Neural crest cell (in vitro differentiated cells): ENCODE measurements around the gene CFHR2. TPM values are rescaled to one million over a fixed set of nuclear protein-coding genes. Genes with fewer than 3 reads are reported as not detected.
"Not testable (repeated sequence)": the region's sequence is repeated elsewhere in the genome, so short reads cannot be mapped to it uniquely, and the experiment has no call there.

ENCODE experiments used
- DNase-seq: peaks from one replicate; pipeline ENCODE4 v3.0.0; 2021; ENCODE audit warnings: low read depth, mixed read lengths, low spot score
- H3K27ac Mint-ChIP-seq: one replicate; pipeline ENCODE4 v1.8.0; 2021; ENCODE audit warnings: mild to moderate bottlenecking, mixed read lengths; ENCODE audit not compliant: unreplicated experiment
- H3K27me3 Mint-ChIP-seq: 2 replicates; pipeline ENCODE4 v1.8.0; 2021; ENCODE audit warnings: low read depth, mild to moderate bottlenecking, mixed read lengths
- H3K36me3 Mint-ChIP-seq: 2 replicates; pipeline ENCODE4 v1.8.0; 2021; ENCODE audit warnings: low read depth, mild to moderate bottlenecking, mixed read lengths
- H3K4me1 Mint-ChIP-seq: 2 replicates; pipeline ENCODE4 v1.8.0; 2021; ENCODE audit warnings: mixed read lengths
- H3K4me3 Mint-ChIP-seq: one replicate; pipeline ENCODE4 v1.8.0; 2021; ENCODE audit warnings: mild to moderate bottlenecking, mixed read lengths
- H3K9me3 Mint-ChIP-seq: 2 replicates; pipeline ENCODE4 v1.8.0; 2021; ENCODE audit warnings: mixed read lengths
- total RNA-seq: library from RNA; stranded (reverse); gene quantifications from 2 replicates; pipeline ENCODE4 v1.2.1, GENCODE V29; 2021
- TF ChIP-seq, protein P1 (sequence below): fragments of 200-600 bp; sonication (generic); conservative IDR thresholded peaks from 2 replicates; pipeline ENCODE4 v1.5.0; 2021; ENCODE audit warnings: antibody characterized with exemption, mild to moderate bottlenecking

CFHR2 gene
- total RNA-seq, 1 donor from 2014 or later: not detected

DNA sequence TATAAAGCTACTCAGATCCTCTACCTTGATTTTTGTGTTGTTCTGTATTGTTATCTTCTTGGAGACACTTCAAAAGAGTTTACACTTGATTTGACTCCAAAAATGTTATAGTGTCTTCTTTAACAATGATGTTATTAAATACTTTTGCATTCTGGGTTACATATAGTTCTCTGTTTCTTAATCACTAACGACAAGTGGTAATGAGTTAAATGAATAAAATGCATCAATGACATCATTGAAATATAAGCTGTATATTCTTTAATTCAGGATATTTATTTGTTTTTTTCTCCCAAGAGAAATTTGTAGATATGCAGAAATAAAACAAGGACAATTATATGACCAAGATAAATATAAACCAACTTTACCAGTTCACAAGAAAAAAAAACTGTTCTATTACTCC lies 26.6 kb downstream of the CFHR2 start:
- no peak for DNase-seq
- Mint-ChIP-seq H3K27me3 (no peaks in the 10 kb centered on the region), H3K9me3 (no peaks in the 10 kb centered on the region), H3K36me3 (no peaks in the 10 kb centered on the region), H3K4me1 (no peaks in the 10 kb centered on the region), H3K4me3 (no peak overlapping the region), H3K27ac (no peak overlapping the region)
- TF ChIP-seq, protein P1, sequence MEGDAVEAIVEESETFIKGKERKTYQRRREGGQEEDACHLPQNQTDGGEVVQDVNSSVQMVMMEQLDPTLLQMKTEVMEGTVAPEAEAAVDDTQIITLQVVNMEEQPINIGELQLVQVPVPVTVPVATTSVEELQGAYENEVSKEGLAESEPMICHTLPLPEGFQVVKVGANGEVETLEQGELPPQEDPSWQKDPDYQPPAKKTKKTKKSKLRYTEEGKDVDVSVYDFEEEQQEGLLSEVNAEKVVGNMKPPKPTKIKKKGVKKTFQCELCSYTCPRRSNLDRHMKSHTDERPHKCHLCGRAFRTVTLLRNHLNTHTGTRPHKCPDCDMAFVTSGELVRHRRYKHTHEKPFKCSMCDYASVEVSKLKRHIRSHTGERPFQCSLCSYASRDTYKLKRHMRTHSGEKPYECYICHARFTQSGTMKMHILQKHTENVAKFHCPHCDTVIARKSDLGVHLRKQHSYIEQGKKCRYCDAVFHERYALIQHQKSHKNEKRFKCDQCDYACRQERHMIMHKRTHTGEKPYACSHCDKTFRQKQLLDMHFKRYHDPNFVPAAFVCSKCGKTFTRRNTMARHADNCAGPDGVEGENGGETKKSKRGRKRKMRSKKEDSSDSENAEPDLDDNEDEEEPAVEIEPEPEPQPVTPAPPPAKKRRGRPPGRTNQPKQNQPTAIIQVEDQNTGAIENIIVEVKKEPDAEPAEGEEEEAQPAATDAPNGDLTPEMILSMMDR: no peak

DNA sequence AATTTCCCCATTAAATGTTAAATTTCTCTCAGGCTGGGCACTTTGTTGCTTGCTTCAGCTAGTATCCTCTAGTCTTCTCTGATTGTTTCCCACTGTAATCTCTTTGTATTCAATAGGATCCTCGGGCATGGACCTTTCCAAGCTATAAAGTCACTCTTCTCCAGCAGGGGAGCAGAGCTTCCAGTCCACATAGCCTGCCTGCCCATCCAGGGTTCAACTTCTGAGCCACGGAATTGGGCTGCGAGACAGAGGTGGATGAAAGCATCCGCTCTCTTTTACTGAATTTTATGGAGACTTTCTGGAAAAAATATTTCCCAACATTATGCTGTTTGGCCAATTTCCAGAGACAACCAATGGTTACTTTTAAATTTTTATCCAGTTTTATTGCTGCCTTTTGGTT lies 32.7 kb downstream of the CFHR2 start:
- DNase-seq: no peak
- Mint-ChIP-seq H3K27me3 (no peaks in the 10 kb centered on the region), H3K27ac (no peak overlapping the region), H3K36me3 (no peaks in the 10 kb centered on the region), H3K4me1 (no peaks in the 10 kb centered on the region), H3K9me3 (no peaks in the 10 kb centered on the region), H3K4me3 (no peak overlapping the region)
- TF ChIP-seq, protein P1: no peak

DNA sequence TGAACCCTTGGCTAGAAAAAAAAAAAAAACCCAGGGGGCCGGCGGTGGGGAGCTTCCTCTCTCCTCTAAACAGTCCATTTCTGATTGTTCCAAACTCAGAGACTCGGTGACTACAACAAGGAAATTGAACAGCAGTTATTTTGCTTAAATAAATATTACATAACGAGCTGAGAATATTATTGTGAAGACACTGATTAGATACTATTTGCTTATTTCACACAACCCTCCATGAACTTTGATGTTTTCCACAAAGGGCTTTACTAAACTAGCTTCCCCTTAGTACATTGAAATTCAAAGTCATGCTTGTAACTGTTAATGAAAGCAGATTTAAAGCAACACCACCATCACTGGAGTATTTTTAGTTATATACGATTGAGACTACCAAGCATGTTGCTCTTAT lies 33.7 kb downstream of the CFHR2 start, which contains the start of gene CFHR5:
Gene CFHR5, plus strand, starts transcription at position 279 of the 400 bp plus-strand sequence. Its CDS starts 109 bp downstream, at position 388.
- no peaks in the 10 kb centered on the region for H3K9me3 Mint-ChIP-seq
- H3K4me3 Mint-ChIP-seq: no peak within 1 kb of the TSS
- no peaks in the 10 kb centered on the region for H3K27me3 Mint-ChIP-seq
- H3K27ac Mint-ChIP-seq: no peak within 1 kb of the TSS
- no peaks in the 10 kb centered on the region for H3K36me3 Mint-ChIP-seq
- DNase-seq: no peak
- TF ChIP-seq, protein P1: no peak
- no peaks in the 10 kb centered on the region for H3K4me1 Mint-ChIP-seq

DNA sequence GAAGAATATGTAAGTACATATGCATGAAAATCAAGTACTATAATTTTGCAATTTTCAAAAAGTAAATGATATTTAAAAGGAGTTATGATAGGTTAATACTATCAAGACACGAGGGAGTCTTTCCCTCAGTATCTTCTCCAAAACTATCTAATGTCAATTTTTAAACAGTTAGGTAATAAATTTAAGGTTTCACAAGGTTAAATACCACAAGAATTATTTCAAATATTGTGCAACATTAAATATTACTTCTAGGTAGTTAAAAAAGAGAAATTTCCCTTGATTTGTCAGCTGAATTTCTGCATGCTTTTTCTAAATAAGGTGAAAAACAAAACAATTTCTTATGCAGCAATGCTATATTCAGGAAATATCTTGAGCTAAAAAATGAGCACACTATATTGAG lies 37.3 kb downstream of the CFHR2 start:
- Mint-ChIP-seq H3K27me3 (peaks cover 2% of the 10 kb centered on the region), H3K4me3 (no peak overlapping the region), H3K9me3 (no peaks in the 10 kb centered on the region), H3K4me1 (no peaks in the 10 kb centered on the region), H3K36me3 (no peaks in the 10 kb centered on the region), H3K27ac (no peak overlapping the region)
- TF ChIP-seq, protein P1: no peak
- DNase-seq: no peak

DNA sequence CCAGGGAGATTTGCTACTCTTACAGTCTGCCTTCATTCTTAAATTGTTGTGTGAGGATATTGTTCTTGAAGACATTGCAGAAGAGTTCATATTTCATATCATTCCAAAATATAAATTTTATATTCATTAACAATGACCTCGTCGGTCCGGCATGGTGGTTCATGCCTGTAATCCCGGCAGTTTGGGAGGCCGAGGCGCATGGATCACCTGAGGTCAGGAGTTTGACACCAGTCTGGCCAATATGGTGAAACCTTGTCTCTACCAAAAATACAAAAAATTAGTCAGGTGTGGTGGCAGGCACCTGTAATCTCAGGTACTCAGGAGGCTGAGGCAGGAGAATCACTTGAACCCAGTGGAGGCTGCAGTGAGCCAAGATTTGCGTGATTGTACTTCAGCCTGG lies 38.7 kb downstream of the CFHR2 start:
- not testable (repeated sequence) for H3K36me3 Mint-ChIP-seq, H3K4me3 Mint-ChIP-seq, H3K27ac Mint-ChIP-seq, H3K27me3 Mint-ChIP-seq, DNase-seq, H3K9me3 Mint-ChIP-seq, H3K4me1 Mint-ChIP-seq

DNA sequence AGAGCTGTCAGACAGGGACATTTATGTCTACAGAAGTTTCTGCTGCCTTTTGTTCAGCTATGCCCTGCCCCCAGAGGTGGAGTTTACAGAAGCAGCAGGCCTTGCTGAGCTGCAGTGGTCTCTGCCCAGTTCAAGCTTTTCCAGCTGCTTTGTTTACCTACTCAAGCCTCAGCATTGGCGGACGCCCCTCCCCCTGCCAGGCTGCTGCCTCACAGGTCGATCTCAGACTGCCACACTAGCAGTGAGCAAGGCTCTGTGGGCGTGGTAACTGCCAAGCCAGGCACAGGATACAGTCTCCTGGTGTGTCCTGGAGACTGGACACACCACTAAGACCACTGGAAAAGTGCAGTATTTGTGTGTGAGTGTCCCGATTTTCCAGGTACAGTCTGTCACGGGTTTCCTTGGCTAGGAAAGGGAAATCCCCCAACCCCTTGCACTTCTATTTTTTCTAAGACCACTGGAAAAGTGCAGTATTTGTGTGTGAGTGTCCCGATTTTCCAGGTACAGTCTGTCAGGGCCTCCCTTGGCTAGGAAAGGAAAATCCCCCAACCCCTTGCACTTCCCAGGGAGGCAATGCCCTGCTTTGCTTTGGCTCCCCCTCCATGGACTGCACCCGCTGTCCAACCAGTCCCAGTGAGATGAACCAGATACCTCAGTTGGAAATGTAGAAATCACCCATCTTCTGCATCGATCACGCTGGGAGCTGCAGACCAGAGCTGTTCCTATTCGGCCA lies 48.5 kb downstream of the CFHR2 start:
- peak; percentile 47 for DNase-seq
- not testable (repeated sequence) for H3K36me3 Mint-ChIP-seq, H3K4me1 Mint-ChIP-seq, H3K9me3 Mint-ChIP-seq, H3K27me3 Mint-ChIP-seq
- Mint-ChIP-seq H3K4me3 (peak overlapping the region; percentile 47), H3K27ac (peak overlapping the region; percentile 62)
